K562 (cell line): ENCODE measurements around the gene BDP1. TPM values are rescaled to one million over a fixed set of nuclear protein-coding genes. Genes with fewer than 3 reads are reported as not detected.

Source experiments
- ATF7 ChIP-seq: fragments of 450-650 bp; IDR thresholded peaks from 2 replicates; pipeline ENCODE4 v1.7.1; 2014; ENCODE audit warnings: mild to moderate bottlenecking, moderate library complexity
- CHD7 ChIP-seq: fragments of 200-600 bp; sonication (generic); IDR thresholded peaks from one replicate; pipeline ENCODE4 v1.6.1; 2012; ENCODE audit warnings: mild to moderate bottlenecking, low read depth, low read length, inconsistent platforms
- JUND ChIP-seq, 2 experiments: IDR thresholded peaks; 2 replicates in 1 of 2; 3 replicates in 1 of 2; pipeline ENCODE4 v1.6.1; 2011; ENCODE audit warnings: borderline replicate concordance in 2 of 2, low read depth in 2 of 2, low read length in 2 of 2, improper control_type of control experiment in 1 of 2, missing biosample characterization in 1 of 2, missing genetic modification characterization in 1 of 2, missing genetic modification reagents in 1 of 2
- LEF1 ChIP-seq: fragments of 450-650 bp; IDR thresholded peaks from 2 replicates; pipeline ENCODE4 v1.6.1; 2016; ENCODE audit warnings: mild to moderate bottlenecking
- NBN ChIP-seq: fragments of 450-650 bp; IDR thresholded peaks from 2 replicates; pipeline ENCODE4 v1.6.1; 2016; ENCODE audit warnings: low read depth, mild to moderate bottlenecking
- SLC30A9 ChIP-seq: fragments of 250-450 bp; sonication (Bioruptor Pico); IDR thresholded peaks from 2 replicates; pipeline ENCODE4 v1.8.0; 2022; ENCODE audit warnings: mild to moderate bottlenecking, moderate library complexity
- YY1 ChIP-seq, 3 experiments: IDR thresholded peaks; 2 replicates each; pipeline ENCODE4 v1.6.1; 2011; ENCODE audit warnings: low read length in 2 of 3, mild to moderate bottlenecking in 2 of 3, moderate library complexity in 2 of 3, borderline replicate concordance in 1 of 3, control low read depth in 1 of 3, low read depth in 1 of 3; ENCODE audit not compliant: insufficient read depth in 3 of 3, insufficient replicate concordance in 2 of 3, control insufficient read depth in 1 of 3, insufficient read length in 1 of 3; ENCODE audit errors: extremely low read depth in 1 of 3
- polyA plus RNA-seq, 8 experiments: library from polyadenylated mRNA; depleted of rRNA in 4 of 8; stranded (reverse) in 5 of 8; unstranded in 3 of 8; fragments of >200 nt; fragmentation: Nextera tagmentation in 2 of 8; fragmentation: Illumina TruSeq in 1 of 8; extraction: Ambion mirVana in 2 of 8; extraction: Trizol in 1 of 8; gene quantifications; 2 replicates each; pipeline versions ENCODE4 v1.2.1 to v1.2.3, GENCODE V29; 2011 to 2014; ENCODE audit warnings: inconsistent platforms in 1 of 8, missing spikeins in 1 of 8
- total RNA-seq, 7 experiments: library from RNA; depleted of rRNA in 6 of 7; stranded (reverse); fragments of >200 nt in 6 of 7; fragmentation: Illumina TruSeq in 2 of 7; extraction: Trizol in 2 of 7; gene quantifications; 2 replicates each; pipeline versions ENCODE4 v1.2.1 to v1.2.3, GENCODE V29; 2011 to 2021; ENCODE audit warnings: low replicate concordance in 1 of 7

BDP1 gene
- total and polyA plus RNA-seq, 9 of the 15 experiments (the other 6 are each of a cell fraction or from before 2014, with no cell fraction given): 6.9 to 47.3 (median 23.9) TPM

GRCh38 chr5:71586941-71587765 is 131.7 kb downstream of the BDP1 start, which contains the start of gene MCCC2 (continued):
- TF ChIP-seq JUND (IDR thresholded peaks at IDR 0.05; ENCODE audit: borderline replicate concordance, low read depth, low read length) (peak; percentile 26; the same call in 1 of the 2 replicates), JUND (tag; IDR thresholded peaks at IDR 0.05; ENCODE audit: borderline replicate concordance, low read depth, low read length) (no peak), LEF1 (peak; percentile 63), SLC30A9 (no peak), ATF7 (peak; percentile 37), YY1 (IDR thresholded peaks at IDR 0.05; ENCODE audit: borderline replicate concordance in 1 of 3, control insufficient read depth in 1 of 3, extremely low read depth in 1 of 3, insufficient read depth in 3 of 3, insufficient read length in 1 of 3, insufficient replicate concordance in 2 of 3, low read depth in 1 of 3, low read length in 2 of 3) (peak in 2 of 3 experiments; percentile 9 to 65), CHD7 (no peak), NBN (peak; percentile 16)
